Hematopoietic multipotent progenitor cell treated with erythropoietin and hydrocortisone succinate and interleukin-3 and kit ligand, for 8 days (in vitro differentiated cells): Measurements from ENCODE around the gene BHLHA15.
A peak's percentile ranks its signal among the peaks of the same experiment; 100 is the strongest.

Experiments
- DNase-seq: peaks from one replicate; pipeline ENCODE4 v3.0.0-alpha.2; 2015

The BHLHA15 gene

GRCh38 chr7:98211221-98211675 is at the start of gene BHLHA15:
Gene BHLHA15 (plus strand): TSS chr7:98211439. CDS start chr7:98212310, 871 bp downstream.
- DNase-seq = no peak

GRCh38 chr7:98162758-98163157 is 48.5 kb upstream of the BHLHA15 start:
- DNase-seq = no peak

GRCh38 chr7:98163269-98163668 is 48.0 kb upstream of the BHLHA15 start:
- no peak for DNase-seq

GRCh38 chr7:98163704-98164494 is 47.3 kb upstream of the BHLHA15 start:
- DNase-seq = no peak

GRCh38 chr7:98165827-98166667 is 45.2 kb upstream of the BHLHA15 start:
- DNase-seq = peak; percentile 26

- DNase-seq = no peak
These were observed 44.6 kb upstream of the BHLHA15 start for GRCh38 chr7:98166668-98166970.

GRCh38 chr7:98167653-98168052 is 43.6 kb upstream of the BHLHA15 start:
- DNase-seq = no peak

- DNase-seq = peak; percentile 56
These were observed 42.9 kb upstream of the BHLHA15 start for GRCh38 chr7:98168181-98168903.

GRCh38 chr7:98168904-98169621 is 42.2 kb upstream of the BHLHA15 start:
- no peak for DNase-seq

GRCh38 chr7:98170966-98171365 is 40.3 kb upstream of the BHLHA15 start:
- DNase-seq = no peak

- no peak for DNase-seq
These were observed 39.8 kb upstream of the BHLHA15 start for GRCh38 chr7:98171449-98171848.

GRCh38 chr7:98174334-98175259 is 36.6 kb upstream of the BHLHA15 start:
- no peak for DNase-seq

- DNase-seq = peak; percentile 85
These were observed 35.8 kb upstream of the BHLHA15 start for GRCh38 chr7:98175260-98175940.

- no peak for DNase-seq
These were observed 33.7 kb upstream of the BHLHA15 start for GRCh38 chr7:98177553-98177952.

- no peak for DNase-seq
These were observed 32.9 kb upstream of the BHLHA15 start for GRCh38 chr7:98178321-98178720.

GRCh38 chr7:98178762-98179490 is 32.3 kb upstream of the BHLHA15 start:
- no peak for DNase-seq

- no peak for DNase-seq
These were observed 30.5 kb upstream of the BHLHA15 start for GRCh38 chr7:98180751-98181150.

GRCh38 chr7:98185101-98185500 is 26.1 kb upstream of the BHLHA15 start:
- no peak for DNase-seq

GRCh38 chr7:98186452-98187137 is 24.6 kb upstream of the BHLHA15 start:
- no peak for DNase-seq

- DNase-seq = no peak
These were observed 24.1 kb upstream of the BHLHA15 start for GRCh38 chr7:98187138-98187502.
